K562 (cell line): ENCODE data around the gene USP7.

ENCODE experiments used
- CBX8 ChIP-seq: fragments of 200-600 bp; sonication (generic); IDR thresholded peaks from 2 replicates; pipeline ENCODE4 v1.6.1; 2012; ENCODE audit warnings: borderline replicate concordance, mixed run types, low read depth, mild to moderate bottlenecking, moderate library complexity, mixed read lengths, low read length, control low read depth, inconsistent platforms; ENCODE audit not compliant: poor library complexity, severe bottlenecking; ENCODE audit errors: extremely low read depth
- CTCF ChIP-seq, 3 experiments: IDR thresholded peaks in 2 of 3; conservative IDR thresholded peaks in 1 of 3; 2 replicates each; pipeline ENCODE4 v1.5.1; 2011 to 2012; ENCODE audit warnings: low read length in 3 of 3, mild to moderate bottlenecking in 3 of 3, control low read depth in 2 of 3, improper control_type of control experiment in 1 of 3, inconsistent platforms in 1 of 3, low read depth in 1 of 3, mixed read lengths in 1 of 3, moderate library complexity in 1 of 3; ENCODE audit not compliant: insufficient read depth in 2 of 3
- EZH2 ChIP-seq: IDR thresholded peaks from 2 replicates; pipeline ENCODE4 v1.6.1; 2012; ENCODE audit warnings: low read depth, mild to moderate bottlenecking, inconsistent platforms, low read length, borderline replicate concordance
- NFE2 ChIP-seq: IDR thresholded peaks from 2 replicates; pipeline ENCODE4 v1.6.1; 2014; ENCODE audit warnings: antibody characterized with exemption, low read depth
- TAF15 ChIP-seq: fragments of 200-400 bp; formaldehyde crosslinking; IDR thresholded peaks from 2 replicates; pipeline ENCODE4 v1.6.1; 2017; ENCODE audit warnings: mild to moderate bottlenecking, low read depth, low read length, moderate library complexity
- ZBTB34 ChIP-seq: fragments of 250-450 bp; sonication (Bioruptor Pico); IDR thresholded peaks from 2 replicates; pipeline ENCODE4 v1.8.0; 2021; ENCODE audit warnings: mild to moderate bottlenecking, moderate library complexity
- ZBTB43 ChIP-seq: sonication (generic); formaldehyde crosslinking; IDR thresholded peaks from 2 replicates; pipeline ENCODE4 v1.8.0; 2023; ENCODE audit warnings: mild to moderate bottlenecking, missing genetic modification reagents
- ZNF551 ChIP-seq: fragments of 250-450 bp; sonication (Bioruptor Pico); IDR thresholded peaks from 2 replicates; pipeline ENCODE4 v1.5.0; 2021; ENCODE audit warnings: mild to moderate bottlenecking, moderate library complexity
- TF ChIP-seq, protein P1 (sequence below): sonication (generic); formaldehyde crosslinking; IDR thresholded peaks from 2 replicates; pipeline ENCODE4 v1.9.0; 2022; ENCODE audit warnings: mild to moderate bottlenecking, missing genetic modification reagents

DNA sequence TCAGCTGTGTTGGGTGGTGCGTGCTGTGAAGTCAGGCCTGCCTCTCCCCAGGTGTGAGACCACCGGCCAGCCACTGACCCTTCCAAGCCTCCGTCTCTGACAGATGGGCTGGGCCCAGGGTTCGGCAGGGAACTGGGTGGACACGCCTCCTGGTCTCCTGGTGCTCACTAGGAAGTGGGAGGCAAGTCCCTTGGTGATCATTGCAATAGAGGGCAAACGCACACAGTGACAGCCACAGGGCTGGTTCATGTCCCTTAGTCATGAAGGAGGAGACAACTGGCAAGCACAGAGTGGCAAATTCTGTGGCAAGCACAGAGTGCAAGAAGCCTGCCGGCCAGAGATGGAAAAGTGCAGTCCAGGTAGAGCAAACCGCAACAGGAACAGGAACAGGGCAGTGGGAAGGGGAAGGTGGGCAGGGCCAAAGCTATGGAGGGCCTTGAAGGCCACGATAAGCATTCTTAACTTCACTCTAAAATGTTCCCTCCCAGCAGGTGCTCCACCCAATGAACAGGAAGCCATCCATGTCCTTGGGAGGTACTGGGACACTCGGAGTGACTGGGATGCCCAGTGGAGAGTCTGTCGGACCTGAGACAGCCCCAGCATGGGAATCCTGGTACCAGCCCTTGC lies 21.9 kb downstream of the USP7 start:
- TF ChIP-seq, protein P1, sequence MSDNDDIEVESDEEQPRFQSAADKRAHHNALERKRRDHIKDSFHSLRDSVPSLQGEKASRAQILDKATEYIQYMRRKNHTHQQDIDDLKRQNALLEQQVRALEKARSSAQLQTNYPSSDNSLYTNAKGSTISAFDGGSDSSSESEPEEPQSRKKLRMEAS (CRISPR knock-in tag) = no peak
- TF ChIP-seq ZBTB43 (CRISPR knock-in tag) = no peak
- no peak for TF ChIP-seq TAF15
- no peak for TF ChIP-seq EZH2
- no peak for TF ChIP-seq ZBTB34 (CRISPR knock-in tag)
- TF ChIP-seq NFE2 = no peak
- TF ChIP-seq CBX8 = no peak
- TF ChIP-seq ZNF551 = no peak
- no peak for TF ChIP-seq CTCF (IDR thresholded peaks at IDR 0.05 in 2 of 3, conservative IDR thresholded peaks at IDR 0.05 in 1 of 3; ENCODE audit: insufficient read depth in 2 of 3, low read depth in 1 of 3, low read length in 3 of 3)
